DMS153 treated with DMSO at 0.1 percent for 48 hours (cell line): ENCODE data around the gene RP9.

Experiments
- DNase-seq: peaks from one replicate; lab custom pipeline; 2025; ENCODE audit not compliant: unreplicated experiment; lab: John Stamatoyannopoulos, UW

The RP9 gene, protein sequence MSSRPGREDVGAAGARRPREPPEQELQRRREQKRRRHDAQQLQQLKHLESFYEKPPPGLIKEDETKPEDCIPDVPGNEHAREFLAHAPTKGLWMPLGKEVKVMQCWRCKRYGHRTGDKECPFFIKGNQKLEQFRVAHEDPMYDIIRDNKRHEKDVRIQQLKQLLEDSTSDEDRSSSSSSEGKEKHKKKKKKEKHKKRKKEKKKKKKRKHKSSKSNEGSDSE

DNA sequence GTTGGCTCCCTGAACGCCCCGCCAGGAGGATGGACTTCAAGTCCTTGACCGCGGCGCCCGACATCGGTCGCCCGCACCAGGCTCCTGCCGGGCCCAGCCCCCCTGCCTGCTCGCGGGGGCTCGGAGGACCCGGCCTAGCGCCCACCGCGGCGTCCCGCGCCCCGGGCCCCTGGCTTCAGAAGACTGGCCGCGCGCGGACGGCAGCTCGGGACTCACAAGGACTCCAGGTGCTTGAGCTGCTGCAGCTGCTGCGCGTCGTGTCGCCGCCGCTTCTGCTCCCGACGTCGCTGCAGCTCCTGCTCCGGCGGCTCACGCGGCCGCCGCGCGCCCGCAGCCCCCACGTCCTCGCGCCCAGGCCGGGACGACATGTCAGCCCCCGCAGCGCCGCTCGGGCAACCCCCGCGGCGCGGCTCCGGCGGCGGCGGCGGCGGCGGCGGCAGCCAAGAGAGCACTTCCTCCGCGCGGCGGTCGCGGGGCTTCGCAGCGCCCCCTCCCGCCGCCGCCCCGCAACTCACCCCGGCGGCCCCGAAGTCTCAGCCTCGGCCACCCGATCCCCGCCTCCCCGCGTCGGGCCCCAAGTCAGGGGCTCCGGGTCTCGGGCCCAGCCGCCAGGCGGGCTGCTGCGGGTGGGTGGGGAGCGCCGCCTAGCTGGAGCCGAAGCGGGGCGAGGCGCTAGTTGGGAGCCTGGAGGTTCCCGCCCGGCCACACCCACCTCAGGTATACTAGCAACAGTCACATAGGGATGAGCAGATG is at the start of gene RP9:
Gene RP9 (minus strand): TSS at position 400 of the 753 bp plus-strand sequence. CDS start 32 bp downstream, at position 368.
- peak; percentile 77 for DNase-seq

DNA sequence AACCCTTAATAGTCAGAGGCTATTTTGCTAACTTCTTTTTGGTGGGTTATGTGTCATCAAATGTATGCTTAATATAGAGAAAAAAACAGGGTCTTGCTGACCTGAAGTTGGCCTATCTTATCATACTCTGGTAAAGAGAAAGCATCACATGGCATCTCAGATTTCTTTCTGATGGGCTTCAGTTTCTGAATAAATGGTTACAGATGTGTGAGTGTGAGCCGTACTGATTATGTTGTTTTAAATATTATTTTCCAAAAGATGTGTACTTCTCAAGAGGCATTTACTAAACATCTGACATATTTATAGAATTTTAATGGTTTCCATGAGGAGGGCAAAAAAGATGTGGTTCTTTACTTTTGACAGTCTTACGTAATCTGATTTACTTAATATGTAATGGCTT is 48.6 kb upstream of the RP9 start:
- DNase-seq = no peak

DNA sequence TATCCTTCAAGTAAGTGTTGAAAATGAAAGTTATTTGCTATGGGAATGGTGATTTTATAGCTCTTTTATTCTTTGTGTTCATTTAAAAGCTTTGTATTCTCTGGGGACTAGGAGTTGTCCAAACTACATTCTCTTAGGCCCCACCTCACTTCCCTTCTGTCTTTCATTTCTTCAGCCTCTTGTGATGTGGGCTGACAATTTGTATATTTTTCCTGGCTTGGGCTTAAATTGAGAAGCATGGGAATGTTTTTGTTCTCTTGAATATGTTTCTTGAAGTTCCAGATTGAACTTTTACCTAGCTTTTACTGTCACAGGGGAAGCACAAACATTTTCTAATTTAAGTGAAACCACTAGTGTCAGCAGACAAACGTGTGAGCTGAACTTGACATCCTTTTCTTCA is 48.1 kb upstream of the RP9 start:
- no peak for DNase-seq

DNA sequence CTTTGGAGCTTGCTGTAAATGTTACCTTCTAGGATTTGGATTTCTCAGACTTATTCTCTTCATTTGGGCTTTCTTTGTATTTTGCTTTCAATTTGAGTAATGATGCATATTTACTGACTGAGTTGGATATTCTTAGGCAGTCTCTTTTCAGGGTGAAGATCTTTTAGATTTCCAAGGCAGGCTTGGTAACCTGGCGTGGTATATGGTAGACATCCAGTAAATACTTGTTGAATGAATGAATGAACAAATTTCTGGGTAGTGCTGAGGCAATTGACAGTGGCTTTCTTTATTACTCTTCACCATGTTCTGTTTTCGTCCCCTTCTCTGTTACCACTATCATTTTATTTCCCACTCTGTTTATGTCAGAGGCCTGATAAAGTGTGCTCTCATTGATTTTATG is 47.2 kb upstream of the RP9 start:
- no peak for DNase-seq

DNA sequence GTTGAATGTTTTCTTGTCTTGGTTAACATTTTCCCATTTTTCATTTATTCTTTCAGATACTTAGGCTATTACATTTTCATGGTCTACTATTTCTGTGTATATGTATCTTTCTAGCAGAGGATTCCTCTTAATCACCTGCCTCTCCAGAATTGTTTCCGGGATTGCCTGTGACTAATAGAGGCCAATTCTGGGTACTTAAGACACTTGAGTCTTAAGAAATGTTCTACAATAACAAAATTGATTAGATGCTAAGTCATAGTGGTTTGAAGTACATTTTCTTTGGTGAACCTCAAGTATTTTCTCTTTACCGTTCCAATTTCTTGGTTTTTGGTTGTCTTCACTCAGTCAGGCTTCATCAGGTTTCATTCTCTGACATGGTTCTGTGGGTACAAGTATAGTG is 46.6 kb upstream of the RP9 start:
- no peak for DNase-seq

DNA sequence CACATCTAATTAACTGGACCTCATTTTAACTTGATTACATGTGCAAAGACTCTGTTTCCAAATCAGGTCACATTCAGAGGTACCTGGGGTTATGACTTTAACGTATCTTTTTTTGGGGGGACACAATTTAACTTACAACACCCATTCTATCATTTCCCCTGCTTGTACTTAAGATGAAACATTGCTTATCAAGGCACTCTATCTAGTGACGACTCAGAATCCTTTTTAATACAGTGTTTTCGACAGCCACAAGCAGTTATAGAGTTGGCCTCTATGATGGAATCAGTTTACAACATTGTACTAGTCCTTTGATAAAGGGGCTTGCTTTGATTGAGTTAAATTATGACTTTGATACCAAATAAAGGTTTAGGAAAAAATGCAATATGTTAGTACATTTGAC is 42.9 kb upstream of the RP9 start:
- DNase-seq = no peak

DNA sequence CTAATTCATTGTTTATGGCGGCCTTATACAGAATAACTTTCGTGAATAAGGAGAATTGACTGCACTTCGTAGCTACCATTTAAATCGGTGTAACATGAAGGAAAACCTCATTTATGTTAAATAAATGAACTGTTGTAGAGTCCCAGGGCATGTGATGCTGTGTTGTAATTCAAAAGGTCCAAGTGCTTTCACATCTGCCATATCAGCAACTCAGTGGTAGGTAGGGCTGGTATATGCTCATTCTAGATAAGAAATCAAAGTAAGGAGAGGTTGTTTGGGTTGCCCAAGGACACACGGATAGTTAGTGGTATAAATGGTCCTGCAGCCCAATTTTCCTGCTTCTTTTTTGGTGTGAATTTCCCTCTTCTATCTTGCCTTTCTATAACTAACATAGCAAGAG is 36.0 kb upstream of the RP9 start:
- no peak for DNase-seq

DNA sequence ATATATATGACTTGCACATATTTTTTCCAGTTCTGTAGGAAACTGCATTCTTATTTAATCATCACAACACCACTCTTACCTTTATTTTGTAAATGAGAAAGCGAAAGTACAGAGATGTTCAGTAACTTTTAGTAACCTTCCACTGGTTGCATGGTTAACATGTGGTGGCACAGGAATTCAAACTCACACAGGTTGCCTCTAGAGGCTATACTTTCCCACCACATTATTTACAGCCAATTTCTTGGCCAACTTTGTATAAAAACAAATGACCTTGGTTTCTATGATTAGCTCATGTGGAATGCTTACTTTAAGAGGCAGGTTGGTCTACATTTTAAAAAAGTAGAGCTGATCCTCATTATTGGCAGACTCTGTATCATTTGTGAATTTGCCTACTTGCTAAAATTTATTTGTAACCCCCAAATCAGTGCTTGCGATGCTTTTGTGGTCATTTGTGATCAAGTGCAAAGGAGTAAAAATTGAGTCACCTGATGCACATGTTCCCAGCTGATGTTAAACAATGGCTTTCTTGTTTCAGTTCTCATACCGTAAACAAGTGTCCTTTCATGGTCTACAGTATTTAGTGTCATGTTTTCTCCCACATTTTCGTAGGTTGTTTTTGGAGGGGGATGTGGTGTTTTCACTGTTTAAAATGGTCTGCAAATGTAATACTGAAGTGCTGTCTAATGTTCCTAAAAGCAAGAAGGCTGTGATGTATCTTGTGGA is 35.0 kb upstream of the RP9 start:
- no peak for DNase-seq

DNA sequence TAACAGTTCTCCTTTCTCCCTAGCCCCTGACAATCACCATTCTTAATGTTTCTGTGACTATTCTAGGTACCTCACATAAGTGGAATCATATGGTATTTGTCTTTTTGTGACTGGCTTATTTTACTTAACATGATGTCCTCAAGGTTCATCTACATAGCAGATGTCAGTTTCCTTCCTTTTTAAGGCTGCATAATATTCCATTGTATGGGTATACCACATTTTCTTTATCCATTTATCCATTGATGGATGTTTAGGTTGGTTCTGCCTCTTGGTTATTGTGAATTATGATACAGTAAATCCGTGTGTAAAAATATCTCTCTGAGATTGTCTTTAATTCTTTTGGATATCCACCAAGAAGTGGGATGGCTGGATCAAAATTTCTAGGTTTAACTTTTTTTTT is 33.4 kb upstream of the RP9 start:
- DNase-seq = no peak

DNA sequence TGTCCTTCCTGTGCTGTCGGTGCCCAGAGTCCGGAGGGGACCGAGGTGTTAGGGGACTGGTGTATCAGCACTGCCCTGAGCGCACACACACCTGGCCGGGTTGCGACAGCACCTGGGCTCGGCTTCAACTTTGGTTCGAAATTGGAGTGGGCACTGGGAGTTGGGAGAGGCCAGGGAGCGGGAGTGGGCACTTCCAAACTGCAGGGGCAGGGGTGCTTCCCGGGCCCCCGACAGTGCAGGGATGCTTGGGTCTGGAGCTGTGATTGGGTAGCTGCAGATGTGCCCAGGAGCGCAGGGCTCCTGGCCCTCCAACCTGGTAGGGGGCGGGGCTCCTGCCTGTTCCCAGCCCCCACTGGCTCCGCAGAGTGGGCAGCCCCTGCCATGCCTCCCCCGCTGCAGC is 27.9 kb upstream of the RP9 start:
- DNase-seq = no peak

DNA sequence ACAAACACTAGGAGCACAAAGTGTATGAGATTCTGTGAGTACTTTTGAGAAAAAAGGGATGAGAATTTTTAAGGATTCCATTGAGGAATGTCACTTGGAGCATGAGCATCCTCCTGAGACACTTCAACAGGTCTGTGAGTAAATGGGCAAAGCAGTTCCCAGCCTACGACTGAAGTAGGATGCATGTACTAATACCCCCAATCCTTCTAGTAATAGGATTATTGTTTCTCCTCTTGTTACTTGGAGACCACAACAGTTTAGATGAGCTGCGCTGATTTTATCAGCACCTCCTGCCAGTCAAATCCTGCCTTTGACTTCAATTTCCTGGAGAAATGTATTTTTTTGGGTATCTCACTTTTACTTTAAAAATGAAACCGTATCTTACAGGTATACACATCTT is 21.0 kb upstream of the RP9 start:
- DNase-seq = no peak

DNA sequence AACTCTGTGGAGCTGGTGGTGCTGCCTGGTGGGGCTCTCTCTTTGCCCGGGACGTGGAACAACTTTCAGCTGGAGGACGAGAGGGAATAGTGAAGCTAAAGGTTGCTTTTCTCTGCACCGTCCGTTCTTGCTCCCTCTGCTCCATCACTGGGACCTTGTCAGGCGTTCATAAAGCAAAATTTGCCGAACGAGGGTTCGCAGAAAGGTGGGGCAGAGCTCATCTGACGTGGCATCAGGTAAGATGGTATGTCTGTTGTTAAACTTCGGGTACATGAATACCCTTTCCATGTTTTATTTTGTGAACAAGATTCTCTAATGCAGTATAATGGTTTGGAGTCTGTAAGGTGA is 20.6 kb upstream of the RP9 start:
- no peak for DNase-seq

DNA sequence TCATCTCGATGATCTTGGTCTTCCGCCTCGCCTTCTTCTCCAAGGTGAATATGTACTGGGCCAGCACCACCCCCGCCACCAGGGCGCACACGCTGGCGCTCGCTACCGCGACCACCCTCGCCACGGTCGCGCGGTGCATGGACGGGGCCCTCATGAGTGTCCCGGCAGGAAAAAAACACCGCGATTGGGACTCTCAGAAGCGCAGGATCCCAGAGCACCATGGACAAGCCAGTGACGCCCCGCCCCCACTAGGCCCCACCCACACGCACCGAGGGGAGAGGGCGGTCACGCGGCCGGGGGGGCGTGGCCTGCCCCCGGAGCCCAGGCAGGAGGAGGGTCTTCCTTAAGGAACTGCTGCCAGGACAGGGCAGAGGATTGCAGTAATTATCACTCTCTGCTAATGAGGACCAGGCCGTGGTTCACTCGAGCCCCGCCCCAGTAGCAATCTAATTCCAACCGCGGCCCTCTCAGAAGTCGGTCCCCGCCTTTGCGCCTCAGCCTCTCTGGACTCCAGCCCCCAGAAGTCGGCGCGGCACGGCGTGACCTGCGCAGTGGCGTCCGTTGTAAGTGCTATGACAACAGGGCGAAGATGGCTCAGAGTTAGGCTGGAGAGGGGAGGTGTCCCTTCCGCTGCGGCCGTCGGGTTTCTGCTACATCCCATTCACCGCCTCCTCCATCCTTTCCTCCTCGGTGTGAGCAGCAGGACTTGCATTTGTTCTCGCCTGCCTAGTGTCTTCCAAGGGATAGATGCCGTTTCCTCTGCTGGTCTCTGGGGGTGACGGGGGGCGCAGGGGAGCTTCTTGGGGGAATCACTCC is 20.0 kb upstream of the RP9 start, which contains the start of gene BBS9:
Gene BBS9 (plus strand): TSS at position 575 of the 816 bp plus-strand sequence. CDS start 16,689 bp downstream, outside the sequence.
- DNase-seq = peak; percentile 99

DNA sequence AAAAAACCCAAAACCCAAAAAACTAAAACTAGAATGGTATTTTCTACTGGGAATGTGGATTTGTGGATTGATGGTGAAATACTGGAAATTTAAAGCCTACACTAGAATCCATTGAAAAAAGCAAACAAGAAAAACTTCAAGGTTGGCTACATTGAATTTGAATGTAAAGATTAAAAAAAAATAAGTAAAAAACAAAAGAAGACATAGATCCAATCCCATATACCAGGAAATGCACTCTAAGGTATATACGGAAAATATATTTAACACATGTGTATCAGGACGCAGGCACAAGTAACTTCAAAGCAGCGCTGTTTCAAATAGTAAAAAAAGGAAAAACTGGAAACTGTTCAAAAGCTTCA is 19.4 kb upstream of the RP9 start:
- DNase-seq = peak; percentile 61

DNA sequence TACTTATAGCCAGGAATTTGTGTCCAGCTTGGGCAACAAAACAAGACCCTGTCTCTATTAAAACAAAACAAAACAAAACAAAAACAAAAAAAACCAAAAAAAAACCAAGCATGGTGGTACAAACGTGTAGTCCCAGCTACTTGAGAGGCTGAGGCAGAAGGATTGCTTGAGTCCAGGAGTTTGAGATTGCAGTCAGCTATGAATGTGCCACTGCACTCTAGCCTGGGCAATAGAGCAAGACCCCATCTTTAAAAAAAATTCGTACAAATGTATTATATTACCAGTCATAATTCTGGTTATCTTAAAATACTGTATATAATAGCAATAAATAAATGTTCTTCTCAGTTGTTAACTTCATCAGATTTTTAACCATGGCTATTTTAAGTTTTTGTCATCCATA is 17.9 kb upstream of the RP9 start:
- DNase-seq = no peak

DNA sequence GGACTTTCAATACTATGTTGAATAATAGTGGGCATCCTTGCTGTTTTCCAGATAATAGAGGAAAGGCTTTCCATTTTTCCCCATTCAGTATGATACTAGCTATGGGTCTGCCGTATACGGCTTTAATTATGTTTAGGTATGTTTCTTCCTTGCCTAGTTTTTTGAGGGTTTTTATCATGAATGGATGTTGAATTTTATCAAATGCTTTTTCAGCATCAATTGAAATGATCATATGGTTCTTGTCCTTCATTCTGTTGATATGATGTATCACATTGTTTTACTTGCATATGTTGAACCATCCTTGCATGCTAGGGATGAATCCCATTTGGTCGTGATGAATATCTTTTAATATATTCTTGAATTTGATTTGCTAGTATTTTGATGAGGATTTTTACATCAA is 9.2 kb upstream of the RP9 start:
- no peak for DNase-seq

DNA sequence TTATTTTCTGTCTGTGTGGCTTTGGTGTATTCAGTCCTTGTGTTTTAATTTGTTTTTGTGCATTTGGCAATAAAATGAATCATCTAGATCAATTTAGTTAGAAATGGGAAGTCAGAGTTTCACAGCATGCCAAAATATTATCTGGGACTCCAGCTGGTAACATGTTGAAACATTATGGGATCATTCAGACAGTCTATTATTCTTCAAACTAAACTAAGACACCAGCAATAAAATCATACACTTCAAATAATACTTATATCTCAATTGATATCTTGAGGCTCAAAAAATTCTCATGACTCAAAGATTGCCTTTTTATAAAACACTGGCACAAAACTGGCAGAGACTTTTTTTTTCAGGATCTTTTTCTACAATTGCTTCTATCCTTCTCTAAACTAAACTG is 5.8 kb upstream of the RP9 start:
- no peak for DNase-seq

DNA sequence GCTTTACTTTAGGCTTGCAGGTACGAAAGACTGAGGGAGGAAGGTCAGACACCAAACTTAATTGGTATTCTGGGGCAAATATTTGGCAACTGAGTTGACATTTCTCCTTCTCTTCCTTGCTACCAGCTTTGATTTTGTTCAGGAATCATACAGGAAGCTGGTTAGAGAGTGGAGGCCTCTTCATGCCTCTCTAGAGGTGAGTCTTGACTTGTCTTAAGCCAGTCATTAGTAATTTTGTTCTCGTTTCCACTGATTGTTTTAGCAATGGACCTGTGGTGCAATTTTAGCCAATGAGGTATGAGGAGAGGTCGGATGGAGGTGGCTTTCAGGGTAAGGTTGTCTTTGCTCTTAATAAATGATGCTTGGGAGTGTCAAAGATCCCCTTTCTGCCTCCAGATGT is 2.4 kb upstream of the RP9 start:
- no peak for DNase-seq

DNA sequence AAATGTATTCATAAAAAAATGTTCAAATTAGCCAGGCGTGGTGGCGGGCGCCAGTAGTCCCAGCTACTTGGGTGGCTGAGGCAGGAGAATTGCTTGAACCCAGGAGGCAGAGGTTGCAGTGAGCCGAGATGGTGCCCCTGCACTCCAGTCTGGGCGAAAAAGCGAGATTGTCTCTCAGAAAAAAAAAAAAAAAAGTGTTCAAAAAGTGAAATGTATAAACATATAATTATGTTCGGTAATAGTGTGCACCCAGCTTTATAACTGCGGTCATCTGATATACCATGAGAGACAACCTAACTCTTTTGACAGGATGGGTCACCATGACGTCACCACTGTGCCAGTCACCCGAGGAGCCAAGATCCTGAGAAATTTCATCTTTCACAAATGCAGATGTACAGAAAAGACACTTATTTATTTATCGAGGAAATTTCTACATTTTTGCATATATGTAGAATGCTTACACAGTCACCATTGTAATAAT is 594 bp upstream of the RP9 start:
- no peak for DNase-seq

DNA sequence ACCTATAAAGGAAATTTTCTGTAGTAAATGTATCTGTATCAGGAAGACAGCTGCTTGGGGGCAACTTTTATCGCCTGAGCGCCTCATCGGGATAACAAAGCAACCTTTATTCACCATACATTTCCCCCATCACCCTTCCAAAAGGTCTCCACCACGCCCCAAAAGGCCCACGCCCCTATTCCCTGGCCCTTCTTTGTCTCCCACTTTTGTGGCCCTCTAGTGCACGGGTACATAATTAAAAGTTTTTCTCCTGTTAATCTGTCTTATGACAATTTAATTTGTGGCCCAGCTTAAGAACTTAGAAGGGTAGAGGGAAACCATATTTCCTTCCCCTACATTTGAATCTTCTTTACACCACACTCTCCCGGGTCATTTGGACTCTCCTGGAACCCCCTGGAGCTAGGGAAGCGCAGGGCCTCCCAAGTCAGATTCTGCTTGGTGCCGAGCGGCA is 625 bp downstream of the RP9 start:
- DNase-seq = no peak
